Measurements from ENCODE around the gene PLGLB1. TPM values are rescaled to one million over a fixed set of nuclear protein-coding genes. Genes with fewer than 3 reads are reported as not detected.
"Not testable (repeated sequence)": the region's sequence is repeated elsewhere in the genome, so short reads cannot be mapped to it uniquely, and the experiment has no call there.

PLGLB1 gene
- 1.5 and 6.4 TPM in 2 replicates for total RNA-seq (ENCODE audit: low replicate concordance)
- long read RNA-seq, result 0 reads

DNA sequence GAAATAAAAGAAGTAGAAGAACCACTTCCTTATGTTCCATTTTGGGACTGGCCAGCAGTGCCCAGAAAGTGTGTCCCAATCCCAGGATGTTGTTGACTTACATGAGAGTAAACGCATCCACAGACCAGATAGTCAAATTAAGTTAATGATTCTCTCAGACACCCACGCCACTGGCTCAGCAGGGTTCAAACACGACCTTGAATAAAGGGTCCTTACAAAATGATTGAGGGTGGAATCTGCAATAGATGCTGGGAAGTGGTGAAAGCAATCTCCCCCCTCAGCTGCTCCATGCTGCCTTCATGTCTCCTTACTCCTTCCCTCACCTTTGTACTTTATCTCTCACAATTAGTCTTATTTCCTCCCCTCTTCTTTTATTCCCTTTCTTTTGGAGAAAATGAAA lies at the start of gene PLGLB1:
TSS of gene PLGLB1 (minus strand) at position 101 of the 400 bp plus-strand sequence. CDS start at position 40, 61 bp downstream.
- H3K27me3 Mint-ChIP-seq; H3K27ac Mint-ChIP-seq; H3K36me3 Mint-ChIP-seq; H3K4me3 Mint-ChIP-seq; H3K4me1 Mint-ChIP-seq (ENCODE audit: unreplicated experiment); DNase-seq (ENCODE audit: extremely low spot score, unreplicated experiment); H3K9me3 Mint-ChIP-seq: not testable (repeated sequence)

DNA sequence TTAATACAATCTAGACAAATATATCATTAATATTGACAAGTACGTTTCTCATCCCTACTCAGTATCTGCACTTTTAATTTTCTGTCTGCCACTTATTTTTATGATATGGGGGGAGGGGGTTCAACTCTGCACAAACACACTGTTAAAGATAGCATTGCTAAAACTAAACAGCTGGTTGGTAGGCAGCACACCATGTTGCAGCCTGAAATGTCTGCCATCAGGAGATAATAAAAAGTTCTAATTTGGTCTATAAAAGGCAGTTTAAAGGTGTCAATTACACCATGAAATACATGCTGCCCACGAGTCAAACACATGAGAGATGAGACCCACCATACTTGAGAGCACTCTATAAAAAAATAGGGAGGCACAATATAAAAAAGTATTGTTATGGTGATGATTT lies 42.7 kb upstream of the PLGLB1 start:
- H3K4me1 Mint-ChIP-seq (ENCODE audit: unreplicated experiment); H3K27me3 Mint-ChIP-seq; DNase-seq (ENCODE audit: extremely low spot score, unreplicated experiment); H3K9me3 Mint-ChIP-seq; H3K4me3 Mint-ChIP-seq; H3K27ac Mint-ChIP-seq; H3K36me3 Mint-ChIP-seq: not testable (repeated sequence)

DNA sequence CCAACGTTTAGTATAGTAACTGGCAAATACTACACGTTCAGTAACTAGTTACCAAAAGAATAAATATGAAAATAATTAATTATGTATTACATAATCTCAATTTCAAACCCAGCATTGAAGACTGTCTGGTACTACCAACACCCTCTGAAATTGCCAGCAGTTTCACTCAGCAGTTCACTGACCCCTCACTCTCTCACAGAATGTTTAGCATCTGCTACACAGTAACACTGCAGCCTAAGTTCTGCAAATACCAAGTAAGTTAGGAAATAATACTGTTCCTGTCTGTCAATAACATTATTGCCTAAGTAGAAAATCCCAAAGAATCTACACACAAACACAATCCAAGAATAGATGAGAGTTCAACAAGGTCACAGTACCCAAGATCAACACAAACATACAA lies 41.8 kb upstream of the PLGLB1 start:
- H3K27ac Mint-ChIP-seq; H3K9me3 Mint-ChIP-seq; H3K4me3 Mint-ChIP-seq; H3K4me1 Mint-ChIP-seq (ENCODE audit: unreplicated experiment); DNase-seq (ENCODE audit: extremely low spot score, unreplicated experiment); H3K36me3 Mint-ChIP-seq; H3K27me3 Mint-ChIP-seq: not testable (repeated sequence)

DNA sequence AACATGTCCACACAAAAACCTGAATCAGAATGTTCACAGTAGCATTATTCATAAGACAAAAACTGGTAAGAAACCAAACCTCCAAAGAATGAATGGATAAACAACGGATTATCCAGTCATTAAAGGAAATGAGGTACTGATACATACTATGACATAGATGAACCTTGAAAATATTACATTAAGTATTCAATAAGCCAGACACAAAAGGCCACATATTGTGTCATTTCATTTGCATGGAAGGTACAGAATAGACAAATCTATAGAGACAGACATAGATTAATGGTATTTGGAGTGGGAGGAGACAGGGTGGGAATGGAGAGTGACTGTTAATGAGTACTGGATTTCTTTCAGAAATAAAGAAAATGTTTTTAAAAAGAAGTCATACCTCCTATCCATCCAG lies 39.9 kb upstream of the PLGLB1 start:
- not testable (repeated sequence) for H3K4me1 Mint-ChIP-seq (ENCODE audit: unreplicated experiment); DNase-seq (ENCODE audit: extremely low spot score, unreplicated experiment); H3K9me3 Mint-ChIP-seq; H3K27me3 Mint-ChIP-seq; H3K4me3 Mint-ChIP-seq; H3K27ac Mint-ChIP-seq; H3K36me3 Mint-ChIP-seq

DNA sequence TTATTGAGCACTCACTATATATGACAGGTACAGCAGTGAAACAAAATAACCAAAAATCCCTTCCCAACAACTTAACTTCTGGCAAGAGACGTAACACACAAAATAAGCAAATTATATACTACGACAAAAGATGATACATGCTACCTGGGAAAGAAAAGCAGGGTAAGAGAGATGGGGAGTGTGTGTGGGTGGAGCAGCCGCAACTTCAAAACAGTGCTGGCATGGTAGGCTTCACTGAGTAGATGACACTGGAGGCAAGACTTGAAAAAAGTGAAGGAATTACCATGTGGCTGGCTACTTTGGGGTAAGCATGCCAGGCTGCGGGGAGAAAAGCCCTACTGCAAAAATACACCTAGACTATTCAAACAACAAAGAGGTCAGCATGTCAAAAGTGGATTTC lies 36.0 kb upstream of the PLGLB1 start:
- H3K4me3 Mint-ChIP-seq; H3K4me1 Mint-ChIP-seq (ENCODE audit: unreplicated experiment); H3K27ac Mint-ChIP-seq; DNase-seq (ENCODE audit: extremely low spot score, unreplicated experiment); H3K27me3 Mint-ChIP-seq; H3K36me3 Mint-ChIP-seq; H3K9me3 Mint-ChIP-seq: not testable (repeated sequence)

DNA sequence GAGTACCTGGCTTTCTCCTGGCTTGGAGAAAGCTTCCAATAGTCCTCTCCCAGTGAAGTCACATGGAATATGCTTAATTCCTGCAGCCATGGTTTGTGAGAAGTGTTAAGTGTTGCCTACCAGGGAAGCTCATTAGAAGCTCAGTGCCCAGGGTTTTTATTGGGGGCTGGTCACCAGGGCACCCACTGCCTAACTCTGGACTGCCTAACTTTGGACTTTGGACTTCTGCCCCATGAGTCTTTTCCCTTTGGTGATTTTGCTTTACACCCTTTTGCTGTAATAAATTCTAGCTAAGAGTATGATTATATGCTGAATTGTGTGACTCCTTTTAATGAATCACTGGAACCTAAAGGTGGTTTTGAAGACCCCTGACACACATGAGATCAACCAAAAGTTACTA lies 35.2 kb upstream of the PLGLB1 start:
- not testable (repeated sequence) for H3K27me3 Mint-ChIP-seq; DNase-seq (ENCODE audit: extremely low spot score, unreplicated experiment); H3K4me3 Mint-ChIP-seq; H3K36me3 Mint-ChIP-seq; H3K4me1 Mint-ChIP-seq (ENCODE audit: unreplicated experiment); H3K9me3 Mint-ChIP-seq; H3K27ac Mint-ChIP-seq

DNA sequence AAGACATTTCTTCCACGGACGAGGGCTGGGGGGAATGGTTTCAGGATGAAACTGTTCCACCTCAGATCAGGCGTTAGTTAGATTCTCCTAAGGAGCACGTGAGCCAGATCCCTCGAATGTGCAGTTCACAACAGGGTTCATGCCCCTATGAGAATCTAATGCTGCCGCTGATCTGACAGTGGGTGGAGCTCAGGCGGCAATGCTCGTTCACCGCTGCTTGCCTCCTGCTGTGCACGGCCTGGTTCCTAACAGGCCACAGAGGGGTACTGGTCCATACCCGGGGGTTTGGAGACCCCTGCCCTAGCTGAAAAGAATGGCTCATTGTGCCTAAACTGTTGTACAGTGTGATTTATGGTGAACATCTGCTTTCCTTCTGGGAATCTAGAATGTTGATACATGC lies 34.8 kb upstream of the PLGLB1 start:
- not testable (repeated sequence) for DNase-seq (ENCODE audit: extremely low spot score, unreplicated experiment); H3K4me3 Mint-ChIP-seq; H3K36me3 Mint-ChIP-seq; H3K9me3 Mint-ChIP-seq; H3K4me1 Mint-ChIP-seq (ENCODE audit: unreplicated experiment); H3K27me3 Mint-ChIP-seq; H3K27ac Mint-ChIP-seq

DNA sequence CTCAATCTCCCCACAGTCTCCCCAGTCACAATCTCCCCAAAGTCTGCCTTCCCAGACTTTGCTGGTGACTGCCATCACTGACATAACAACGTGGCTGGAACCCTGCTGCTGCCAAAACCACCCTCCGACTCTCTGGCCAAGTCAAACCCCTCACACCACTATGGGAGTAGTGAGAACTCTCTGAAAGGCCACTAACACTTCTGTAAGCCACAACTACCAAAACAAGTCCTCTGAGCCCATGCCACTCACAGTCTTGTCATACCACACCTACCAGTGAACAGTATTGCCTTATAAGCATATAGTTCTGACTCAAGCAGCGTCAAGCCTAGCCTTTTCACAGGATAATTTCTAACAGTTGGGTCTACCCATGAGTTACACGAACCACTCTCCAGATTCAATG lies 32.7 kb upstream of the PLGLB1 start:
- not testable (repeated sequence) for H3K9me3 Mint-ChIP-seq; DNase-seq (ENCODE audit: extremely low spot score, unreplicated experiment); H3K36me3 Mint-ChIP-seq; H3K27ac Mint-ChIP-seq; H3K4me1 Mint-ChIP-seq (ENCODE audit: unreplicated experiment); H3K27me3 Mint-ChIP-seq; H3K4me3 Mint-ChIP-seq

DNA sequence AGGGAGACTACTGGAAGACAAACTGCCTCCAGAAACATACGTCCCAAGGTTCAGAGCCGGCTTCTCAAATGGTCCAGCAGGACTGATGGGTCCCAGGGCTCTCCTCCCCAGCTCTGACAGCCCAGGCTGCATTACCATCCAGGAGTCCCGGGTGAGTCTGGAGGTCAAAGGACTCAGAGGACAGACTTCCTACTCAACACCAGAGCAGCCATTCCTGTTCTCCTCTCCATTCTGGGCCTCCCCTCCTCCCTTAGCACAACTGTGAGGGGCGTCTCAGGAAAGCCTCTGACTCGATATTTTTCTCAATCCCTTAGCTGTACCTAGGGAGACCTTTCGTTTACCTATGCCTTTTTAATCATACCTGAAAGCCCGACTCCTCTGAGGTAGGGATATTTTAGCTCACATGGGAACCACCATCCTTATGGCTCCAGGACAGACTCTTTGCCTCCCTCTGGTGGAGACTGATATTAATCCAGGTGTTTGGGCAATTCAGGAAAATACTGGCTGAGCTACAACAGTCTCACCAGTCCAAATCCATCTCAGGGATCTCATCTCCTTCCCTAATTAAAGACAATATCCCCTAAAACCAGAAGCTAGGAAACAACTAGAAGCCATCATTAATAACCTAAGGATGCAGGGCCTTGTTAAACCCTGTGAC lies 19.8 kb upstream of the PLGLB1 start:
- TF ChIP-seq, protein P1, sequence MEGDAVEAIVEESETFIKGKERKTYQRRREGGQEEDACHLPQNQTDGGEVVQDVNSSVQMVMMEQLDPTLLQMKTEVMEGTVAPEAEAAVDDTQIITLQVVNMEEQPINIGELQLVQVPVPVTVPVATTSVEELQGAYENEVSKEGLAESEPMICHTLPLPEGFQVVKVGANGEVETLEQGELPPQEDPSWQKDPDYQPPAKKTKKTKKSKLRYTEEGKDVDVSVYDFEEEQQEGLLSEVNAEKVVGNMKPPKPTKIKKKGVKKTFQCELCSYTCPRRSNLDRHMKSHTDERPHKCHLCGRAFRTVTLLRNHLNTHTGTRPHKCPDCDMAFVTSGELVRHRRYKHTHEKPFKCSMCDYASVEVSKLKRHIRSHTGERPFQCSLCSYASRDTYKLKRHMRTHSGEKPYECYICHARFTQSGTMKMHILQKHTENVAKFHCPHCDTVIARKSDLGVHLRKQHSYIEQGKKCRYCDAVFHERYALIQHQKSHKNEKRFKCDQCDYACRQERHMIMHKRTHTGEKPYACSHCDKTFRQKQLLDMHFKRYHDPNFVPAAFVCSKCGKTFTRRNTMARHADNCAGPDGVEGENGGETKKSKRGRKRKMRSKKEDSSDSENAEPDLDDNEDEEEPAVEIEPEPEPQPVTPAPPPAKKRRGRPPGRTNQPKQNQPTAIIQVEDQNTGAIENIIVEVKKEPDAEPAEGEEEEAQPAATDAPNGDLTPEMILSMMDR (conservative IDR thresholded peaks at IDR 0.05), result peak; percentile 59
- H3K27me3 Mint-ChIP-seq; H3K4me1 Mint-ChIP-seq (ENCODE audit: unreplicated experiment); H3K36me3 Mint-ChIP-seq; H3K27ac Mint-ChIP-seq; DNase-seq (ENCODE audit: extremely low spot score, unreplicated experiment); H3K4me3 Mint-ChIP-seq; H3K9me3 Mint-ChIP-seq: not testable (repeated sequence)

DNA sequence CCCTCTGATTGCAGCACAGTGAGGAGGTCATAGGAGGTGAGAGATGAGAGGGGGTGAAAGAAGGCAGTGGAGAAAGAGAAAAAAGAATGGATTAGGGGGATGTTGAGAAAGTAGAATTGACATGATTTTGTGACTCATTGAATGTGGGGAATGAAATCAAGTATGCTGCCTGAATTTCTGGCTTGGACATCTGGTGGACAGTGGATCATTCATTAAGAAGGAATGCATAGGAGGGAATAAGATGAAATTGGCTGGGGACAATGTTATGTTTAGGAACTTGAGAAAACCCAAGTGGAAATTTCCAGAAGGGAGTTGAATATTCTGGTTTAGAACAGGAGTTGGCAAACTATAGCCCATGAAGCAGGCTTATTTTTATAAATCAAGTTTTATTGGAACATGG lies 7.0 kb upstream of the PLGLB1 start:
- not testable (repeated sequence) for H3K9me3 Mint-ChIP-seq; DNase-seq (ENCODE audit: extremely low spot score, unreplicated experiment); H3K4me1 Mint-ChIP-seq (ENCODE audit: unreplicated experiment); H3K4me3 Mint-ChIP-seq; H3K27me3 Mint-ChIP-seq; H3K36me3 Mint-ChIP-seq; H3K27ac Mint-ChIP-seq

DNA sequence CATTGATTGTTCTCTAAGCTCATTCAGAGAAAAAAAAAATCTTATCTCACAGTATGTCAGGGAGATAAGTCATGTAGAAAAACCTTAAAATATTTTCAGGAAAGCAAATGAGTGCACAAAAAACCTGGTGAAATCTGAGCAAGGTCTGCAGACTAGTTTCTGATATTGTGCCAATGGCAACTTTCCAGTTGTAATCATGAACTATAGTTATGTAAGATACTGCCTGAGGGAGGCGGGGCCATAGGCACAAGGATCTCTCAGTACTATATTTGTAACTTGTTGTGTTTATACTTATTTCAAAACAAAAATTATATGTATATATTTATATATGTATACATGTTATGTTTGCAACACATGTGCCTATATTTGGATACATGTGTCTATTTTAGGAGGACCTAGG lies 5.2 kb upstream of the PLGLB1 start:
- H3K36me3 Mint-ChIP-seq; H3K27ac Mint-ChIP-seq; H3K4me1 Mint-ChIP-seq (ENCODE audit: unreplicated experiment); DNase-seq (ENCODE audit: extremely low spot score, unreplicated experiment); H3K9me3 Mint-ChIP-seq; H3K27me3 Mint-ChIP-seq; H3K4me3 Mint-ChIP-seq: not testable (repeated sequence)

DNA sequence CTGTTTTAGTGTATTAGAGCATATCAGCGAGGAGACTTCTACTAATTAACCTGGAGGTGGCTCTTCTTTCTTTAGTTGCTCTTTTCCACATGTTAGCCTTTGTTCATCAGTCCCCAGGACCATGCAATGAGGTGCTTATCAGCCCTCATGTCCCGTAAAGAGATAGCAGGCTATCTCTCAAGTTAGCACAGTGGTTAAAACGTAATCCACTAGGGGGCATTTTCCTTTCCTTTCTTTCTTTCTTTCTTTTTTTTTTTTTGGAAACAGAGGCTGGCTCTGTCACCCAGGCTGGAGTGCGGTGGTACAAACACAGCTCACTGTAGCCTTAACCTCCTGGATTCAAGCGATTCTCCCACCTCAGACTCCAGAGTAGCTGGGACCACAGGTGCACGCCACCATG lies 4.3 kb upstream of the PLGLB1 start:
- not testable (repeated sequence) for H3K9me3 Mint-ChIP-seq; H3K4me3 Mint-ChIP-seq; DNase-seq (ENCODE audit: extremely low spot score, unreplicated experiment); H3K27ac Mint-ChIP-seq; H3K27me3 Mint-ChIP-seq; H3K4me1 Mint-ChIP-seq (ENCODE audit: unreplicated experiment); H3K36me3 Mint-ChIP-seq

DNA sequence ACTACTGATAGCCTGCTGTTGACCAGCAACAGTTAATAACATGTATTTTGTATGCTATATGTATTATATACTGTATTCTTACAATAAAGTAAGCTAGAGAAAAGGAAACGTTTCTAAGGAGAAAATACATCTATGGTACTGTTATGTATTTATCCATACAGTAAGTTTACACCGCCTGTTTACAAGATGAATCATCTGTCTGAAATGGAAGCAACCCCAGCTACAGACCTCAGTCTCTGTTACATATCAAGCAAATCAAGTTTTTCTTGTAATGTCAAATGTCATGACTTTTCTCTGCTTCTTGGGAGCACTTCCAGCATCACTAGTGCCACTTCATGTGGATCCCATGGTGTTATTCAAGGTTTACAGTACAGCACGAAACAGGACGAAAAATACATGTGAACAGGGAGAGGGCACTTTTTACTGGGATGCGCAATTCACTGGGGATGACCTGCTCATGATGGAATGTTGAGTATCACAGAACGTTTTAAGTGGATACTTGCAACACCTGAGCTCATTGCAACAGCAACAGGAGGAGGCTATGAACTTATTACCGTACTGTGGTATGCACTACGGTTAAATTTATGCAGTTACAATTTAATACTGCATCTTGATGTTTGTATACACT lies 2.5 kb upstream of the PLGLB1 start:
- H3K27me3 Mint-ChIP-seq; H3K27ac Mint-ChIP-seq; H3K4me3 Mint-ChIP-seq; H3K36me3 Mint-ChIP-seq; H3K4me1 Mint-ChIP-seq (ENCODE audit: unreplicated experiment); H3K9me3 Mint-ChIP-seq; DNase-seq (ENCODE audit: extremely low spot score, unreplicated experiment): not testable (repeated sequence)

All from type B pancreatic cell (in vitro differentiated cells).